Stimulated activated CD8-positive, alpha-beta memory T cell treated with anti-CD3 and anti-CD28 coated beads, Interleukin-2, amount 100 ng/mL, for 1 hour (primary cell): Measurements from ENCODE around the gene C9orf50.
A peak's percentile ranks its signal among the peaks of the same experiment; 100 is the strongest.

Experiments
- DNase-seq, 2 donors: peaks; one replicate each; pipeline ENCODE4 v3.0.0-alpha.2; 2020; ENCODE audit warnings: low read depth in 2 of 2

The C9orf50 gene

DNA sequence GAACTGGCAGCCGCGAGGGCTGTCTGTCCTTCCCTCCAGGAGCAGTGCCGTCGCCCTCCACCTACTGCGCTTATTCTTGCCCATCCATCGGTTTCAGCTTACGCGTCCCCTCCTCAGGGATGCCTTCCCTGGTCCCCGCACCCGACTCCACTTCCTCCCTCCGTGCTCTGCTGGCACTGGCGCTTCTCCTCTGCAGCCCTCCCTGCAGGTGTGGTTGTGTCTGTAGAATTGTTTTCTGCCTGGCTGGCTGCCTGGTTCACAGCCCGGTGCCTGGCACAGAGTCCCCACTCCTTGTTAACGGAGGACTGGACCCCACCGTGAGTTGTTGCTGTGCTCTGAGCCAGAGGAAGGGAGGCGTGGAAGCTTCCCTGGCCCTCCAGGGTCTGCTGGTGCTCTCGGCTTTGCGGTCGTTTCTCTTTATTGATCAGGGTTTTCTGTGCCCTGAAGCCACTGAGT, 10.8 kb upstream of the C9orf50 start:
- DNase-seq = no peak

DNA sequence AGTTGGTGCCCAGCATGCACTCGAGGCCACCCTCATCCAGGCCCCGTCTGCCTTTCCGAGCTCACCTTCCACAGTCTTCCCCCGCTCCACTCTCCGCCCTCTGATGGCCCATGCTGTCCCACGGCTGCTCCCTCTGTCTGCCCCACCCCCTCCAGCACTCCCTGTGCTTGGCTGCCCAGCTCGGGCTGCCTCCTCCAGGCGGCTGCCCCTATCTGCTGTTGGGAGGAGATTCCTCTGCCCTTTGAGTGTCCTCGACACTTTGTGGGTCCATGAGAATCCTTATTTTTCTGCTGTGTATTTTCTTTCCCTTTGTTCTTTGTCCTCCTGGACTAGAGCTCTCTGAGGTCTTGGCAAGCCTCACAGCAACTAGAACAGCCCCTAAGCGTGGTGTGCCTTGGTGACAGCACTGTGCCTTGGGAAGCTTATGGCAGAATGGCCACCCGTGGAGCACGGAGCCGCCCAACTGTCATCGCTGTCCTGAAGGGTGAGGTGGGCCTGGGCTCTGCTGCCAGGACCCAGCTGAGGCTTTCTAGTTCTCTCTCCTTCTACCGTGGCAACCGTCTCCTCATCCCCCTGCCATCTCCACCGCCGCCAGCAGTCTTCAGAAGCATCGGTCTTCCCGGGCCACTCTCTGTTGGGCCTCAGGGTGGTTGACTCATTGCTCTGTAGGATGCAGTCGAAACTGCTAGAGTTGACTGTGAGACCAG, 10.2 kb upstream of the C9orf50 start:
- DNase-seq = no peak

DNA sequence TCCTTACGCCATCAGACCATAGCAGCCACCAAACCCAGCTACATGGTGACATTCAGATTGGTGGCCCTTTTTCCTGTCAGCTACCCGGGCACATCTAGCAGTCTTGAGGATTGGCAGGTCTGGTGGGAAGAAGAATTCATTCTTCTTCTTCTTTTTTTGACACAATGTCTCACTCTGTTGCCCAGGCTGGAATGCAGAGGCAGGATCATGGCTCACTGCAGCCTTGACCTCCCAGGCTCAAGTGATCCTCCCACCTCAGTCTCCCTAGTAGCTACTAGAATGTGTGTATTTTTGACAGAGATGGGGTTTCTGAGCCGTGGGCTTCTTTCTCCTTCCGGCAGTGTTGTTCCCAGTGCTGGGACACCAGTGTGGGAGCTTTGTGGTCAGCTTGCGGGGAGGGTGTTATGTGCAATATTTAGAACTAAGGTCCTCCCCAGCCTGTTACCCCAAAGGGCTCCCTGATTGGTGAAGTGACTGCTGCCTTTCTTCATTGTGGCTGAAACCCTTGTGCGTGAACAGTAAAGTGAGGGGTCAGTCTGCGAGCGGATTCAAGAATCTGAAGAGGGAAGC, 8.4 kb upstream of the C9orf50 start:
- no peak for DNase-seq

DNA sequence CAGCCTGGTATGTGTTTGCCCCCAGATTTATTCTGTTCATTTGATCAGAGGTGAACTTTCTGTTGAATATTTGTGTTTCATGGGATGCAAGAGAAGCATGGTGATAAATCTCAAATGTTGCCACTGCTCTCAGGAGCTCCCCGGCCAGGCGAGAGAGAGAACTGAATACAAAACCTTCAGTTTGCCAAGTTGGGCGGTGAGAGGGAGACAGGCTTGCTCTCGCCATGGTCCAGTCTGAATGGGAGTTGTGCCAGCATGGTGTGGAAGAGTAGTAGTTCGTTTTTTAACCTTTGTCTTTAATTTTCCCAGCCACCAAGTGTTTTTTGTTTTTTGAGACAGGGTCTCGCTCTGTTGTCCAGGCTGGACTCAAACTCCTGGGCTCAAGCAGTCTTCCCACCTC, 7.8 kb upstream of the C9orf50 start:
- no peak for DNase-seq

DNA sequence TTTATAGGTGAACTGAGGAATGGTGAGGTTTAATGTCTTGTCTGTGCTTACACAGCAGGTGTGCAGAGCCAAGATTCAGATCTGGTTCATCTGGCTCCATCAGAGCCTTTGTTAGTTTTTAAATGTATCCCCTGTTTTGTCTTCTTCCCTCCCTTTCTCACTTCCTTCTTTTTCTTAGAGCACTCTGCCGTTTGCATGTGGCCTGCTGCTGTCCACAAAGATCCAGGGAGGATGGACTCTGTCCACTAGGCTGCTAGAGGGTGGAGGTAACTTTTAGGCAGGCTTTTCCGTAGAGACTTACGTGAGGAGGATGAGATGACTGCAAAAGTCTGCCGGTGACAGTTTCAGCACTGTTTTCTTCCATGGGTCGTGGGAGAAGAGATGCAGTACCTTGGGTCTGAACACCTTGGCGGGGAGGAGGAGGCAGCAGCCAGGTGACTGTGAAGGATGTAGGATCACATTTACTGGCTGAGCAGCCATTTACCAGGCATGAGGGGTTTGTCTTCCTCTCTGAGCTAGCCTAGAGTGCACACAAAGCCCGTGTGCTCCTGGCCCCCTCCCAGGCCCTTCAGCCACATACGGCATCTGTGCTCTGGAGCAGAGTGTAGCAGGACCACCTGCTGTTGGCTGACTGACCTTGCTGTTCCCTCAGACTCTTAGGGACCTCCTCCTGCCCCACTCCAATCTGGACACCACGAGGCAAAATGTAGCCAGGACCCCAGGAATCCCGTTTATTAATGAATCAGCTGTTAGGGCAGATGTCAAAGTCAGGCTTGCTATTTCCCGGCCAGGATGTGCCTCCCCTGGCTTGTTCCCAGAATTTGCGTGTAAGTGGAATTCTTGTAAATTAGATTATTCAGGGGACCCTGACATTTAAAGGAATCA, 6.9 kb upstream of the C9orf50 start:
- DNase-seq = no peak

DNA sequence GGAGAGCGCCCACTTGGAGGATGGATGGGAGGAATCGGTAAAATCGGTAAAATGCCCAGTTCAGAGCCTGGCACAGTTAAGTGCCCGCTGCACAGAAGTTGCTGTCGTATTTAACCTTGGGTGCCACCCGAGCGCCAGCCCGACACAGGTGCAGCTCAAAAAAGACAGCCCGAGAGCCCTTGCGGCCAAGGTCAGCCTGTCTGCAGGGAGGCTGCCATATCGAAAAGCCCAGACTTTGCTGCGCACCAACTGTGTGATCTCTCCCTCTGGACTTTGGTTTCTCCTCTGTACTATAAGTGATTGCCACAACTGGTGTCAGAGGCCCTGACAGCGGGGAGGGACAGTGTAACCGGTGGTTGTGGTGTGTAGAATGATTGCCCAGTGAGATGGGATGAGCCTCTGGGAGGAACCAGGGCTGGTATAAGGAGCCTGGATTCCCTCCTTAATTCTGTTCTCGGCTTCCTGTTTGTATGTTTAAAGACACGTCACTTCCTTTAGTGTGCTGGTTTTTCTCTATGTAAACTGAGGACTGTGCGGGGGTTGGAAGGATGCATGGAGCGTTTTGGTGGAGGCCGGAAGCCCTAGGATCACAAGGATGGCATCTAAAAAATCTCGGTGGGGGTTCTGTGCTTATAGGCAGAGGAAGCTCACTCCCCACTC, 5.9 kb upstream of the C9orf50 start:
- no peak for DNase-seq

DNA sequence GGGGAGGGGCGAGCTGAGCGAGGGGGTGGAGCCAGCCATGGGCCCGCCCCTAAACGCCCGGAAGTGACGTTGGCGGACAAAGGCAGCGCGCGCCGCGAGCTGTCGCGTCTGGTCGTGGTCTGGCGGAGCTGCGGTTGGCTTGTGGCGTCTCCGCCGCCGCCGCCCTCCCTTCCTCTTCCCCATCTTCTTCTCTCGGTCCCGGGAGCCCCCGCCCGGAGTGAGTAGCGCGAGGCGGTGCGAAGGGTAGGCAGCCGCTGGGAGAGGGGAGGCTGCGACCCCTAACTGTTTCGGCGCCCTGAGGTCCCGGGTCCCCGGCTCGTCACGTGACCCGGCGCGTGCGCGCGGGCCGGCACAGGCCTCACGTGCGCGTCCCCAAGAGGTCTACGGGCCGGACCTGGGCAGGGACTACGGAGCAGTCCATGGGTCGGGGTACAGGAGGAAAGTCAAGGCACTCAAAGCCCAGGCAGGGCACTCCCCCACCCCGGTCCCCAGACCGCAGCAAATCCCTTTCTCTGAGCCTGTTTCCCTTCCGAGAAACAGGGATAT, 5.3 kb upstream of the C9orf50 start, which contains the start of gene NTMT1:
Gene NTMT1, plus strand, starts transcription at position 85 of the 546 bp plus-strand sequence. CDS start 6,541 bp downstream, outside the sequence.
- DNase-seq = peak; percentile 84 to 86

DNA sequence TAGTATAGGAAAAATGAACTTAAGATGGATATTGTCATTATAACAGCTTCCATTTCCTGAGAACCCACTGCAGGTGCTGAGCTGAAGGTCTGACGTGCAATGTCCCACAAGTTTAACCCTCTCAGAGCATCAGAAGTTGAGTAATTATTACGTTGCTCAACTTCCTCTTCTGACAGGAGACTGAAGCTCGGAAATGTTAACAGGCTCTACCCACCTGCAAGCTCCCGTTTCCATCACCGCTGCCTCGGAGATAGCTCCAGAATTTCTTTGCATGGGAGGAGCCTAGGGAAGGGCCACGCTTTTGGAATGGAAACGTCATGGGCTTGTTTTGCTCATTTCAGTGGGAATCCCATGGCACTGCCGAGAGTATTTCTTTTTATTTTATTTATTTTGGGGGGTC, 4.0 kb upstream of the C9orf50 start:
- no peak for DNase-seq

DNA sequence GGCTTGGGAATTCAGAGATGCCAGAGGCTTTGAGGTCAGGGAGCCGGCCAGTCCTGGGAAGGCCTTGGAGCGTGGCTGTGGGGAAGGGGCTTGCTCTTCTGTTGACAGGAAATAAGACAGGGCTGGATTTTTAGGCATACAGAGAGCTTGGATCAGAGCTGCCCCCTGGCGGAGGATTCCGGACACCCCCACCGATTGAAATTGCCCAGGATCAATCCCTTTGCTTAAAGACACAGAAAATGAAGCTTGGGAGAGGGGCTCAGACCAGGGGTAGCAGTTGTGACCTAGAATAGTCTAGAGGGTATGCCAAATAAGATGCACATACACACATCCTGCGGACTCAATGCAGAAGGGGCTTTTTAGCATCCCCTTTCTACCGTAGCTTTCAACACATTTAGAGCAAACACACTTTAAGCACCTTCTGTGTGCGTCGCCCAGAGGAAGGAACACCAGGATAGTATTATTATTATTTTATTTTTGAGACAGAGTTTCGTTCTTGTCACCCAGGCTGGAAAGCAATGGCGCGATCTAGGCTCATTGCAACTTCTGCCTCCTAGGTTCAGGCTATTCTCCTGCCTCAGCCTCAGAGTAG, 3.4 kb upstream of the C9orf50 start:
- DNase-seq = peak in 1 of 2 donors; percentile 53

DNA sequence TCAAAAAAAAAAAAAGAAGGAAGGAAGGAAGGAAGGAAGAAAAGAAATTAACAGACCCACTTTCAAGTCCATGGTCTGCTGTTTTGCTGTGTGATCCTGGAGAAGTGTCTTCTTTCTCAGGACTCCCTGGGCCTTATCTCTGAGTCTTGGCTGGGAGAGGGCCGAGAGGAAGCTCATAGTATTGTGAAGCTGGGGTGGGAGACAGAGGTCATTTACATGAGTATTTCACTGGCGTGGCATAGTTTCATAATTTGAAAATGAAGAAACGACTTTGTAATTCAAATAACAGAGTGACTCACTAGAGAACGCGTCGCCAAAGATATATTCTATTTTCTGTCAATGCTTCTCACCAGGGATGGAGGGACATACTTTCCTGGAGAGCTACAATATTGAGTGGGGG, 2.4 kb upstream of the C9orf50 start:
- DNase-seq = no peak

DNA sequence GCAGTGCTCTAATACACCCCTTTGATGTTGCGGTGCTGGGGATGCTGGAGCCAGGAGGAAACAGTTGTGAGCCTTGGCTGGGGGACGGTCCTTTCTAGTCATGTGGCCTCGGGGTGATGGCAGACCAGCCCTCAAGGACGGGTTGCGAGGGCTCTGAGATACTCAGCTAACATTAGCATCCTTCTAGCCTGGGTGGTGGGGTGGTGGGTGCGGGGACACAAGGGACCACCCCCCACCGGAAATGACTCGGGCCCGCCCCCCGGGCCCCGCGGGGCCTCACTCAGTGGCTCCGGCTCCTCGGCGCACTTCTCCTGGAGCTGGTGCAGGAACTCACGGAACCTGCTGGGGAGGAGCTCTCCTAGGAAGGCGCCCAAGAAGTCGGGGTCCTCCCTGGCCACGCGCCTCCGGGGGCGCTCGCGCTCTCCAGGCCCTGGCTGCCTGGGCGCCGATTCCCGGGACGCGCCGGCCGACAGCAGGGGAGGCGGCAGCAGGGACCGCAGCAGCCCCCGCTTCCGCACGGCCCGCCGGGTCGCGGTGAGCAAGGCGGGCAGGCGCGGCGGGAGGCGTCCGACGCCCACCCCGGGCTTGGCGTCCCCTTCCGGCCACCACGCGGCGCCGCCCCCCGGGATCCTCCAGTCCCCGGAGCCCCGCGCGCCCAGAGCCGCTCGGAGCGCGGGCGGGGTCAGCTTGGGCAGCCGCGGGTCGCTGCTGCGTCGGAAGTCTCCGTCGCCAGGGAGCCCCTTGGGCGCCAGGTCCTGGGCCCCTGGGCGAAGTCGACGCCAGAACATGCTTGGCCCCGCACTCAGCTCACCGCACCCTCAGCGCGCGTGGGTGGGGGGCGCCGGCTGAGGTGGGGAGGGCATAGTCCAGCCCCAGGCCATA, 873 bp downstream of the C9orf50 start:
- no peak for DNase-seq

DNA sequence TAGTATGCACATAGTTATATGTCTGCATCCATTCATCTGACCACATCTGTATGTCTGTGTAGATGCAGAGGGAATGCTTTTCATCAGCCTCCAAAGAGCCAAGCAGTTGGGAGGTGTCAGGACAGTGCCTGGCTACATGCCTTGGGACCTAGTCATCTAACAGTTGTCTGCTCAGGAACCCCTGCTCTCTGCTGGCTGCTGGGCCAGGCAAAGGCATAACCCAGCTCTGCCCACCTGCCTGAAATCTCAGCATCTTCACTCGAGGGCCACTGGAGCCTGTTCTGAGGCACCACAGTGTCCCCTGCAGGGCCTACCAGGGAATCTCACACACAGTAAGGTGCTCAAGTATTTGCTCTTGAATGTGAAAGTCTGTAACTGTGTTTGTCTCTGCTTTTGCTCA, 3.7 kb downstream of the C9orf50 start:
- DNase-seq = no peak

DNA sequence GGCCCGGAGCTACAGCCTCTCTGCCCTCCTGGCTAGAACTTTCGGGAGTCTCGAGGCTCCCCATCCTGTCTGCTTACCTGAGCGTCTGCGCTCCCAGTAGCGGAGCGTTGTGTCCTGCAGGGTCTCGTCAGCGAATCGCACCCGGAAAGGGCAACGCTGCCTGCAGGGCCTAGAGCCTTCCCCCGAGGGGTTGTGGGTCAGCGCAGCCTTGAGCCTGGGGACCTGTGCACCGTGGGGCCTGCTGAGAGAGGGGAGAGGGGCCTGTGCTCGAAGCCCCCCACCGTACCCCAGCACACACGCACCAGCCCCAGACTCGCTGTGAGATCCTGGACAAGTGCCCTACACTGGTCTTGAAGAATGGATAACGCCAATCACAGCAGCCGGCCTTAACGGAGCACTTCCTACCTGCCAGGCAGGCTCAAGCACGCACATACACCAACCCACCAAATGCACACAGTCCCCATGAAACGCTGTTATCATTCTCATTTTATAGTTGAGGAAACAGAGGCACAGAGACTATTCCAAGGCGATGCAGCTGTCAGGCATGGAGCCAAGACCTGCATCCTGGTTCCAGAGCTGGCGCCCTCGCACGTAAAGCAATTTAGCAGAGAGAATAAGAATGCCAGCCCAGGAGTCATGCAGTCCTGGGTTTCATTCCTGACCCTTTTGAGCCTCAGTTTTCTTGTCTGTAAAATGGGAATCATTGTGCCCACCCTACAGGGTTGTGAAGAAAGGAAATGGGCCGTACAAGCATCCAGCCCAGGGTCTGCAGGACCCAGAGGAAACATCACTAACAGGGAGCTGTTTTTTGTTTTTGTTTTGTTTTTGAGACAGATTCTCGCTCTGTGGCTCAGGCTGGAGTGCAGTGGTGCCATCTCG, 5.3 kb downstream of the C9orf50 start:
- no peak for DNase-seq

DNA sequence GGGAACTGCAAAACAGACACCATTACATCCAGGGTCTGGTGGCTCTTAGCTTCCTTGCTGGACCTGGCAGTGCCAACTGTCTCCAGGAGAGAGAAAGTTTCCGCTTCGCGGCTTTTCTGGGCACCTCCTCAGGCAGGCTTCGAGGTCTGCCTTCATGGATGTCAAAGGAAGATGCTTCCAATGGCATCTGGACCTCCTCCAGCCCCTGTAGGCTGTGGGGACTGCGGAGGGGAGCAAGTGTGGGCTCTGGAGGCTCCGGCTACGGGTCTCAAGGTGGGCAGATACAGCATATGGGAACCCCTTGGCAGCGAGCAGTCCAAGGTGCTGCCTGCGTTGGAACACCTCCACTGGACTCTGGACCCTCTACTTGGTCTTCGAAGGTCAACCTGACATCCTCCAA, 6.0 kb downstream of the C9orf50 start:
- DNase-seq = no peak

DNA sequence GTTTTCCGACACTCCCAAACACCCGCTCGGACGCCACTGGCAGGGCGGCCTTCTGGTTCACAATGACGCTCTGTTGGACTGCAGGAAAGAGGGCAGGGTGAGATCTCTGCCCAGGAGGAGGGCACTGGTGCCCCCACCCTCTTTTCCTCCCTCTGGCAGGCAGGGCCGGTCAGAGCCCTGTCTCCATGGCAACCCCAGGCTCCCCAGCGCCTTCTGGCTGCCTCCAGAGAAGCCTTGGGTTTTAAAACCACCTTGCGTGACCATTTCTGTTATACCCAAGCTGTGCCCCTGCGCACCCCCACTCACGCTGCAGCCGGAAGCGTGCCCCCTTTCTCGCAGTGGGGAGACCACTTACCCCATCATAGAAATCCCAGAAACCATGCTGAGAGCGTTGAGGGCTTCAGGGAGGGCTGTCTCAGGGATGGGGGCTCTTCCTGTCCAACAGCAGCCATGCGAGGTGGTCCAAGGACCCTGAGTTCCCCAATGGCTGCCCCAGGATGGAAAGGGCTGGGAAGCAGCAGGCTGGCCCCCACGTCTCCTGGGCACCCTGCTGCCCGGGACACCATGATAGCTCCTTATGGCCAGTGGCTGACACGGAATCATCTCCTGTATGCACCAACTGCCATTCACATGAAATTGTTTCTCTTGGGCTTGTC, 7.3 kb downstream of the C9orf50 start:
- no peak for DNase-seq

DNA sequence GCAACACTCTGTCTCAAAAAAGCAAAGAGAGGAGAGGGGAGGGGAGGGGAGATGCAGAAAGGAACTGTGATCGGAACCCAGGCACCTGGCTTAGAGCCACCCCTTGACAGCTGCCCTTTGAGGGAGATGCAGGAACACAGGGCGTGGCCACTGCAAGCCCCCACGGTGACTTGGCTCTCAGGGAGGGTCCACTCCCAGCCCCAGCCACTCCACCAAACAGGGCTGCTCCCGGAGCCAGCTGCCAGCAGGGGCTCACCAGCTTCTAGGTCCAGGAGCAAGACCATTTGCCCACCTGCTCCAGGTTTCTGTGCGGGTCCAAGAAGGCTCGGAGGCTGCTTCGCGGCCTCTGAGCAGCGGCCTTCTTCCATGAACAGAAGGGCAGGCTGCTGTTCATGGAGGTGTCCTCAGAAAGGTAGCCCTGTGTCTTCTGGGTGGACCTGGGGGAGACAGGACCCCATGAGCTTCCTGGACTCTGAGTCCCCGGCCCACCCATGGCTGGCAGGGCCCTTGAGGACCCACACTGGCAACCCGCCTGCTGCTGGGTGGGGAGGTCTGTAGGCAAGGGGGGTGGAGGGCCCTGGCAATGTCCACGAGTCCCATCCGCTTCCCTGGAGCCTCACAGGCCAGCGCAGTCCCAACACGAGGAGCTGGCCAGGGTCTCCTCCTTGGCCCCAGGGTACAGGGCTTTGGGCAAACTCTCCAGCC, 7.9 kb downstream of the C9orf50 start:
- no peak for DNase-seq

DNA sequence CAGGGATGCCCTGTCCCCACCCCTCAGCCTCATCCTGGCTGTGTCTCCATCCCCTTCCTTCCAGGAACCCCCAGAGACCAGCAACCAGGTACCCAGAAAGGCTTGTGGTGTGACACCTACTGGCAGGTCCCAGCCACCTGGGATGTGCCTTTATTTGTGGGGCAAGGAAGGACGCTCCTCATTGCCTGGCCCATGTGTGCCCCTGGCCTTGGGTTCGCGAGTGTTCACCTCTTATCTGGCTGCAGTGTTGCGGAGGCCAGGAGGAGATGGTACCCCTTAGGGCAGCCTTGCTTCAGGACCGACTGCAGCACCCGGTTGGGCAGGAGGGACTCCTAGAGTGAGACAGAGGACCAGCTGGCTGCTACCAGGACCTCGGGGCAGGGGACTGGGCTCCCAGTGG, 8.8 kb downstream of the C9orf50 start:
- no peak for DNase-seq

DNA sequence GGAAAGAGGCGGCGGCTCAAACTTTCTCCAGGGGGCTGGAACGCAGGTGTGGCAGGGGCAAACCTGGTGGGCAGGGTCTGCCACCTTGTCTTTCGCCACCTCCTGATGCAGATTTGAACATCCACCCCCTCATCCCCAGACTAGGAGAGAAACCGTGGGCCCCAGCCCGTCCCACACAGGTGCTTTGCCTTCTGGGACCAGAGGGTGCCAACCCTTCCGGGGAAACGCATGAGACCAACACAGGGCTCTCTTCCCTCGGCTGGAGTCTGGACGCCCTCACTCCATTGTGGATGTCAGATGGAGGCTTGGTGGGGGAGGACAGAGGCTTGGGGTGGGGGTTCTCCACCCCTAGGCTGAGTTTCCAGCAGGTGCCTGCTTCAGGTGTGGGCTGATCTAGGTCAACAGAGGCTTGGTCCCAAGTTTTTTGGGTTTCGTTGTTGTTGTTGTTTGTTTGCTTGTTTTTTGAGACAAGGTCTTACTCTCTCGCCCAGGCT, 9.5 kb downstream of the C9orf50 start:
- no peak for DNase-seq
